ENCODE measurements around the gene PPIL6. TPM values are rescaled to one million over a fixed set of nuclear protein-coding genes. Genes with fewer than 3 reads are reported as not detected.

The PPIL6 gene
- total and polyA plus RNA-seq, 7 donors = 1.1 to 3.9 (median 2.2) TPM

DNA sequence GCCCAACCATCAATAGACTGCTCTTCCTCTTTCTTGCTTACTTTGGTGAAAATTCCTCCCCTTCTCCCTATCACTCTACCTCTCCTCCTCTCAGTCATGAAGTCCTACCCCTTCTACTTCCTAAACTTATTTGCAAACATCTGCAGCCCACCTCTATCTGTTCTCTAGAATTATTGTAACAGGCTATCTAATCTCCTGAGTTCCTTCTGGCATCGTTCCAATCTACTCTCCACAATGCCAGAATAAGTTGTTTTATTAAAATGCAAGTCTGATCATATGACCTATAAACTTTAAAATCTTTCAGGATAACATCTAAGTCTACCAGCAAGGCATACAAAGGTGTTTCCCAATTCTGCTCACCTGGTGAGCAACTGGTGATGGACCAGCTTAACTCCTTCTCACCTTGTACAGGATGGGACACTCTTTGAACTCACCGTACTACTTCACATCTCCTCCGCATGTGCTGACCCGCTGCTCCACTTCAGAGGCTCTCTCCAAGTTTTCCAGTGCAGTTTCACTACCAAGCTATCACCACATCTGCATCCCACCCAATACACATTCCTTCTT is 66.0 kb downstream of the PPIL6 start:
- no peak for ATAC-seq
- 75 to 96% (median 84%) methylated on average over 4 of the region's 4 CpGs for WGBS, 3 donors
- DNase-seq = no peak
- Histone ChIP-seq H3K36me3 (ENCODE audit: insufficient read depth in 1 of 2, low read depth in 1 of 2) (peaks cover 25 to 91% of the 10 kb centered on the region in 2 donors), H3K27me3 (ENCODE audit: insufficient read depth in 3 of 3, low read length in 2 of 3) (no peaks in the 10 kb centered on the region), H3K9me3 (no peaks in the 10 kb centered on the region), H3K27ac (peak overlapping the region; percentile 79), H3K4me1 (peaks cover 60% of the 10 kb centered on the region), H3K4me3 (peak overlapping the region; percentile 13)
- intact Hi-C loops (cut with DNase I) = loop anchor here in 1 of 2 donors (10.0 kb wide), 1 partner anchor 280 kb away; the partner anchor contains the start of genes CEP57L1 and SESN1
- TF ChIP-seq, protein P1, sequence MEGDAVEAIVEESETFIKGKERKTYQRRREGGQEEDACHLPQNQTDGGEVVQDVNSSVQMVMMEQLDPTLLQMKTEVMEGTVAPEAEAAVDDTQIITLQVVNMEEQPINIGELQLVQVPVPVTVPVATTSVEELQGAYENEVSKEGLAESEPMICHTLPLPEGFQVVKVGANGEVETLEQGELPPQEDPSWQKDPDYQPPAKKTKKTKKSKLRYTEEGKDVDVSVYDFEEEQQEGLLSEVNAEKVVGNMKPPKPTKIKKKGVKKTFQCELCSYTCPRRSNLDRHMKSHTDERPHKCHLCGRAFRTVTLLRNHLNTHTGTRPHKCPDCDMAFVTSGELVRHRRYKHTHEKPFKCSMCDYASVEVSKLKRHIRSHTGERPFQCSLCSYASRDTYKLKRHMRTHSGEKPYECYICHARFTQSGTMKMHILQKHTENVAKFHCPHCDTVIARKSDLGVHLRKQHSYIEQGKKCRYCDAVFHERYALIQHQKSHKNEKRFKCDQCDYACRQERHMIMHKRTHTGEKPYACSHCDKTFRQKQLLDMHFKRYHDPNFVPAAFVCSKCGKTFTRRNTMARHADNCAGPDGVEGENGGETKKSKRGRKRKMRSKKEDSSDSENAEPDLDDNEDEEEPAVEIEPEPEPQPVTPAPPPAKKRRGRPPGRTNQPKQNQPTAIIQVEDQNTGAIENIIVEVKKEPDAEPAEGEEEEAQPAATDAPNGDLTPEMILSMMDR (IDR thresholded peaks at IDR 0.05) = no peak

- peak overlapping the region; percentile 13 for H3K4me3 ChIP-seq
- no peaks in the 10 kb centered on the region for H3K27me3 ChIP-seq (ENCODE audit: insufficient read depth in 3 of 3, low read length in 2 of 3)
- 57 to 71% (median 65%) methylated on average over 4 of the region's 4 CpGs for WGBS, 3 donors
- H3K36me3 ChIP-seq (ENCODE audit: insufficient read depth in 1 of 2, low read depth in 1 of 2) = peaks cover 19 to 92% of the 10 kb centered on the region in 2 donors
- ATAC-seq (peak; percentile 90 to 94 (median 92)), DNase-seq (no peak)
- intact Hi-C loops (cut with DNase I) = loop anchor here in 1 of 2 donors (10.0 kb wide), 1 partner anchor 279 kb away; the partner anchor contains the start of genes CEP57L1 and SESN1
- H3K27ac ChIP-seq = peak overlapping the region; percentile 79
- no peaks in the 10 kb centered on the region for H3K9me3 ChIP-seq
- TF ChIP-seq, protein P1 (IDR thresholded peaks at IDR 0.05) = no peak
- H3K4me1 ChIP-seq = peaks cover 54% of the 10 kb centered on the region
Measured at GRCh38 chr6:109373762-109374161, 66.7 kb downstream of the PPIL6 start.

DNA sequence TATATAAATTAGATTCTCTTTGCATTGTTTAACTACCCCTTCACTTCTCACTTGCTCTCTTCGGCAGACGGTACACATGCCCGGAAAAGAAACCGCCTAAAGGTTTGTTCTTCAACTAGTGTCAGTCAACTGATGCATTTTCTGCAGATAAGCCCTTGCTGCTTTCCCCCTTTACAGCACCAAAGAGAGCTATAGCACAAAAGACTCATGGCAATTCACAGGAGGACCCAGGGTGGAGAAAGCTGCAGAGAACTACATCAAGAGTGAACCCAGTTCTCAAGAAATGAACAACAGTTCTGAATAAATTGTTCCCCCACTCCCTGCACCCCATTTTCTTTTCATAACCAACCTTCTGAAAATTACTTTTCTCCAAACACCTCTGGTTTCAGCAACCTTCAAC is 67.1 kb downstream of the PPIL6 start:
- TF ChIP-seq, protein P1 (IDR thresholded peaks at IDR 0.05) = no peak
- Histone ChIP-seq H3K27ac (peak overlapping the region; percentile 79), H3K9me3 (no peaks in the 10 kb centered on the region), H3K4me3 (no peak overlapping the region), H3K27me3 (ENCODE audit: insufficient read depth in 3 of 3, low read length in 2 of 3) (no peaks in the 10 kb centered on the region), H3K36me3 (ENCODE audit: insufficient read depth in 1 of 2, low read depth in 1 of 2) (peaks cover 18 to 92% of the 10 kb centered on the region in 2 donors), H3K4me1 (peaks cover 51% of the 10 kb centered on the region)
- no peak for DNase-seq
- intact Hi-C loops (cut with DNase I) = loop anchor here in 1 of 2 donors (10.0 kb wide), 1 partner anchor 279 kb away; the partner anchor contains the start of genes CEP57L1 and SESN1
- 80 to 90% (median 83%) methylated on average over 4 of the region's 4 CpGs for WGBS, 3 donors
- ATAC-seq = peak in 3 of 4 donors; percentile 5 to 14 (median 7)

DNA sequence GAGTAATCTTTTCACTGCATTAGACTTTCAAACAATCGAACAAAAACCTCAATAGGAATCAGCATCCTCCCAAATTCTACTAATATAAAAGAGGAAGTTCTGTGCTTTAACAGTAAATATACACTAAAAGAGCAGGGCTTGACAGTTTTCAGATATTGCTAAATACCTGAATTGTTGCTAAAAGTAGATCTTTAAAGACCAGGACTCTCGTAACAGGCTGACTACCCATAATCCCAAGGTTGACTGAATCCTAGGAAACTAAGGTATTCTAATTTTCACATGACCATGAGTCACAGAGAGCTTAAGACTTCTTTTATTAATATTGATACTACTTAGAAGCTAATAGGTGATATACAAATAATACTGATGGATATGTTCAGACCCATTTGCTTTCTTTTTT is 68.3 kb downstream of the PPIL6 start:
- peak overlapping the region; percentile 2 for H3K4me3 ChIP-seq
- DNase-seq (no peak), ATAC-seq (no peak)
- no peaks in the 10 kb centered on the region for H3K9me3 ChIP-seq
- TF ChIP-seq, protein P1 (IDR thresholded peaks at IDR 0.05) = no peak
- H3K36me3 ChIP-seq (ENCODE audit: insufficient read depth in 1 of 2, low read depth in 1 of 2) = peaks cover 14 to 92% of the 10 kb centered on the region in 2 donors
- no peaks in the 10 kb centered on the region for H3K27me3 ChIP-seq (ENCODE audit: insufficient read depth in 3 of 3, low read length in 2 of 3)
- intact Hi-C loops (cut with DNase I) = loop anchor here in 1 of 2 donors (10.0 kb wide), 1 partner anchor 277 kb away; the partner anchor contains the start of genes CEP57L1 and SESN1
- H3K27ac ChIP-seq = peak overlapping the region; percentile 79
- peaks cover 41% of the 10 kb centered on the region for H3K4me1 ChIP-seq
- WGBS, 3 donors = 60 to 75% (median 62%) methylated on average over 2 of the region's 2 CpGs

Data from psoas muscle (tissue), 8 donors.